Naive thymus-derived CD4-positive, alpha-beta T cell (primary cell): ENCODE data around the gene ADRA2B. TPM values are rescaled to one million over a fixed set of nuclear protein-coding genes. Genes with fewer than 3 reads are reported as not detected.
A peak's percentile ranks its signal among the peaks of the same experiment; 100 is the strongest.
"Not testable (repeated sequence)": the region's sequence is repeated elsewhere in the genome, so short reads cannot be mapped to it uniquely, and the experiment has no call there.

Source experiments
- ATAC-seq: fragments of 150-1000 bp; cut with Tn5 transposase; 2 replicates; pipeline ENCODE4 v1.10.0; 2021; ENCODE audit warnings: mild to moderate bottlenecking, moderate library complexity
- CTCF ChIA-PET: fragments of 350-600 bp; sonication (Branson Sonifier 250); formaldehyde crosslinking; loops from one replicate; lab custom pipeline; 2021; ENCODE audit warnings: antibody characterized with exemption; lab: Charles Lee
- POLR2A ChIA-PET: fragments of 350-600 bp; sonication (Branson Sonifier 250); formaldehyde crosslinking; loops from one replicate; lab custom pipeline; 2021; ENCODE audit warnings: antibody characterized with exemption, inconsistent platforms; lab: Charles Lee
- DNase-seq, 9 donors: peaks; one replicate each; pipeline versions ENCODE4 v3.0.0 to v3.0.0-alpha.2; 2020 to 2022; ENCODE audit warnings: mixed read lengths in 1 of 9
- H3K27ac ChIP-seq: one replicate; pipeline ENCODE4 v1.7.0; 2013; ENCODE audit warnings: mild to moderate bottlenecking, low read depth, low read length, moderate library complexity
- H3K27me3 ChIP-seq, 2 donors: one replicate each; pipeline ENCODE4 v1.7.0; 2013; ENCODE audit warnings: low read length in 2 of 2, mild to moderate bottlenecking in 2 of 2, moderate library complexity in 2 of 2; ENCODE audit not compliant: control insufficient read depth in 2 of 2, insufficient read depth in 2 of 2
- H3K36me3 ChIP-seq, 3 experiments: 1 replicate in 2 of 3; 2 replicates in 1 of 3; pipeline ENCODE4 v1.7.0; 2013; ENCODE audit warnings: low read length in 3 of 3, mild to moderate bottlenecking in 3 of 3, moderate library complexity in 1 of 3; ENCODE audit not compliant: insufficient read depth in 3 of 3, control insufficient read depth in 2 of 3
- H3K4me1 ChIP-seq, 2 donors: one replicate each; pipeline ENCODE4 v1.7.0; 2013; ENCODE audit warnings: low read length in 2 of 2, mild to moderate bottlenecking in 2 of 2, moderate library complexity in 1 of 2; ENCODE audit not compliant: control insufficient read depth in 2 of 2, insufficient read depth in 2 of 2
- H3K4me3 ChIP-seq: 2 replicates; pipeline ENCODE4 v1.7.0; 2013; ENCODE audit warnings: mild to moderate bottlenecking, low read length
- H3K9me3 ChIP-seq, 3 experiments: 1 replicate in 2 of 3; 2 replicates in 1 of 3; pipeline ENCODE4 v1.7.0; 2013; ENCODE audit warnings: low read length in 3 of 3; ENCODE audit not compliant: control insufficient read depth in 2 of 3
- H3K27ac Mint-ChIP-seq, 9 donors: one replicate each; pipeline ENCODE4 v1.8.0; 2020 to 2022; ENCODE audit warnings: mixed read lengths in 9 of 9, mild to moderate bottlenecking in 8 of 9, moderate library complexity in 5 of 9, inconsistent platforms in 2 of 9
- H3K27me3 Mint-ChIP-seq, 5 donors: one replicate each; pipeline ENCODE4 v1.8.0; 2021 to 2022; ENCODE audit warnings: mixed read lengths in 5 of 5, mild to moderate bottlenecking in 1 of 5
- H3K36me3 Mint-ChIP-seq, 5 donors: one replicate each; pipeline ENCODE4 v1.8.0; 2020 to 2022; ENCODE audit warnings: mixed read lengths in 5 of 5, mild to moderate bottlenecking in 3 of 5, inconsistent platforms in 1 of 5
- H3K4me1 Mint-ChIP-seq, 7 donors: one replicate each; pipeline ENCODE4 v1.8.0; 2020 to 2022; ENCODE audit warnings: mixed read lengths in 7 of 7, mild to moderate bottlenecking in 3 of 7, inconsistent platforms in 1 of 7
- H3K4me3 Mint-ChIP-seq, 10 donors: one replicate each; pipeline ENCODE4 v1.8.0; 2020 to 2022; ENCODE audit warnings: mild to moderate bottlenecking in 10 of 10, mixed read lengths in 10 of 10, moderate library complexity in 6 of 10, inconsistent platforms in 2 of 10
- H3K9me3 Mint-ChIP-seq, 11 donors: one replicate each; pipeline ENCODE4 v1.8.0; 2020 to 2022; ENCODE audit warnings: mixed read lengths in 11 of 11, mild to moderate bottlenecking in 4 of 11, inconsistent platforms in 1 of 11, moderate library complexity in 1 of 11
- intact Hi-C, 2 donors: fragments of 100-400 bp; cut with micrococcal nuclease; formaldehyde crosslinking; loops; one replicate each; pipeline ENCODE4 v1.15.1; 2023
- polyA plus RNA-seq, 2 donors: library from polyadenylated mRNA; unstranded; fragments of 300-500 nt; fragmentation: Illumina TruSeq; gene quantifications; one replicate each; pipeline ENCODE4 v1.2.3, GENCODE V29; 2021
- total RNA-seq, 6 experiments: library from RNA in 5 of 6; stranded (reverse) in 5 of 6; gene quantifications; 1 replicate in 5 of 6; 2 replicates in 1 of 6; pipeline ENCODE4 v1.2.3 and lab custom pipeline; 2021 to 2026

The ADRA2B gene
- total and polyA plus RNA-seq, 7 experiments from 2014 or later: 0.15 to 0.93 (median 0.76) TPM; not detected in 4

- no peak overlapping the region for H3K27ac Mint-ChIP-seq
- Histone ChIP-seq H3K9me3 (peaks cover 0 to 9% (median 0%) of the 10 kb centered on the region in 3 experiments), H3K27me3 (no peaks in the 10 kb centered on the region), H3K36me3 (no peaks in the 10 kb centered on the region), H3K4me3 (no peak overlapping the region), H3K4me1 (no peaks in the 10 kb centered on the region), H3K27ac (no peak overlapping the region)
- ATAC-seq (no peak), DNase-seq (no peak)
- H3K9me3 Mint-ChIP-seq: peaks cover 0 to 30% (median 13%) of the 10 kb centered on the region in 11 donors
- H3K27me3 Mint-ChIP-seq: peaks cover 0 to 24% (median 0%) of the 10 kb centered on the region in 5 donors
- H3K4me1 Mint-ChIP-seq: no peaks in the 10 kb centered on the region
- H3K4me3 Mint-ChIP-seq: no peak overlapping the region
- POLR2A ChIA-PET: no interaction called here
- intact Hi-C loops: no loop called here
- H3K36me3 Mint-ChIP-seq: peaks cover 0 to 13% (median 7%) of the 10 kb centered on the region in 5 donors
- CTCF ChIA-PET: no interaction called here
Observed at GRCh38 chr2:96072746-96073145, 43.6 kb downstream of the ADRA2B start.

GRCh38 chr2:96071977-96072491, 44.3 kb downstream of the ADRA2B start:
- ATAC-seq, intact Hi-C loops, H3K4me1 Mint-ChIP-seq, H3K4me1 ChIP-seq, H3K4me3 Mint-ChIP-seq, H3K36me3 ChIP-seq, DNase-seq, H3K27ac Mint-ChIP-seq, CTCF ChIA-PET, POLR2A ChIA-PET, H3K4me3 ChIP-seq, H3K9me3 ChIP-seq, H3K27me3 ChIP-seq, H3K27ac ChIP-seq: not testable (repeated sequence)
- Mint-ChIP-seq H3K27me3 (peaks cover 0 to 20% (median 0%) of the 10 kb centered on the region in 5 donors), H3K9me3 (peaks cover 0 to 26% (median 13%) of the 10 kb centered on the region in 11 donors), H3K36me3 (peaks cover 0 to 13% (median 7%) of the 10 kb centered on the region in 5 donors)

- peaks cover 0 to 15% (median 0%) of the 10 kb centered on the region in 5 donors for H3K27me3 Mint-ChIP-seq
- H3K4me1 Mint-ChIP-seq, H3K9me3 ChIP-seq, ATAC-seq, H3K4me1 ChIP-seq, DNase-seq, CTCF ChIA-PET, H3K27ac ChIP-seq, POLR2A ChIA-PET, H3K36me3 ChIP-seq, H3K4me3 ChIP-seq, H3K27me3 ChIP-seq, H3K4me3 Mint-ChIP-seq, intact Hi-C loops: not testable (repeated sequence)
- peaks cover 0 to 13% (median 7%) of the 10 kb centered on the region in 5 donors for H3K36me3 Mint-ChIP-seq
- H3K27ac Mint-ChIP-seq: peak overlapping the region in 1 of 9 donors; percentile 14
- H3K9me3 Mint-ChIP-seq: peaks cover 0 to 20% (median 12%) of the 10 kb centered on the region in 11 donors
Observed at GRCh38 chr2:96071087-96071976, 45.0 kb downstream of the ADRA2B start.

- H3K27me3 ChIP-seq, ATAC-seq, H3K36me3 Mint-ChIP-seq, H3K4me3 Mint-ChIP-seq, CTCF ChIA-PET, H3K4me3 ChIP-seq, DNase-seq, H3K4me1 ChIP-seq, H3K9me3 ChIP-seq, H3K36me3 ChIP-seq, intact Hi-C loops, H3K27me3 Mint-ChIP-seq, H3K27ac Mint-ChIP-seq, POLR2A ChIA-PET, H3K4me1 Mint-ChIP-seq, H3K27ac ChIP-seq: not testable (repeated sequence)
- H3K9me3 Mint-ChIP-seq: peaks cover 0 to 11% (median 4%) of the 10 kb centered on the region in 11 donors
Observed at GRCh38 chr2:96070351-96070750, 46.0 kb downstream of the ADRA2B start.

- H3K27ac Mint-ChIP-seq, H3K4me1 Mint-ChIP-seq, H3K27ac ChIP-seq, H3K27me3 ChIP-seq, CTCF ChIA-PET, H3K9me3 Mint-ChIP-seq, intact Hi-C loops, H3K9me3 ChIP-seq, H3K4me1 ChIP-seq, POLR2A ChIA-PET, H3K36me3 Mint-ChIP-seq, H3K4me3 Mint-ChIP-seq, DNase-seq, H3K36me3 ChIP-seq, H3K27me3 Mint-ChIP-seq, ATAC-seq, H3K4me3 ChIP-seq: not testable (repeated sequence)
Observed at GRCh38 chr2:96069878-96070277, 46.5 kb downstream of the ADRA2B start.

- CTCF ChIA-PET, H3K4me1 Mint-ChIP-seq, H3K27ac ChIP-seq, H3K27ac Mint-ChIP-seq, DNase-seq, ATAC-seq, H3K36me3 ChIP-seq, POLR2A ChIA-PET, H3K9me3 Mint-ChIP-seq, H3K36me3 Mint-ChIP-seq, H3K27me3 Mint-ChIP-seq, H3K9me3 ChIP-seq, H3K4me3 ChIP-seq, intact Hi-C loops, H3K27me3 ChIP-seq, H3K4me1 ChIP-seq, H3K4me3 Mint-ChIP-seq: not testable (repeated sequence)
Observed at GRCh38 chr2:96067902-96068581, 48.3 kb downstream of the ADRA2B start.
